Activated naive CD4-positive, alpha-beta T cell treated with anti-CD3 and anti-CD28 coated beads, Interleukin-2, amount 50 U/mL, for 24 hours (primary cell): ENCODE results near the gene NUTM2A.
"Not testable (repeated sequence)": the region's sequence is repeated elsewhere in the genome, so short reads cannot be mapped to it uniquely, and the experiment has no call there.

Experiments used
- H3K27ac Mint-ChIP-seq: one replicate; pipeline ENCODE4 v1.8.0; 2021; ENCODE audit warnings: mild to moderate bottlenecking, mixed read lengths
- H3K27me3 Mint-ChIP-seq: one replicate; pipeline ENCODE4 v1.8.0; 2021; ENCODE audit warnings: mixed read lengths
- H3K36me3 Mint-ChIP-seq: one replicate; pipeline ENCODE4 v1.8.0; 2021; ENCODE audit warnings: mixed read lengths
- H3K4me1 Mint-ChIP-seq: one replicate; pipeline ENCODE4 v1.8.0; 2021; ENCODE audit warnings: mixed read lengths
- H3K4me3 Mint-ChIP-seq: one replicate; pipeline ENCODE4 v1.8.0; 2021; ENCODE audit warnings: mild to moderate bottlenecking, mixed read lengths
- H3K9me3 Mint-ChIP-seq: one replicate; pipeline ENCODE4 v1.8.0; 2021; ENCODE audit warnings: mixed read lengths

NUTM2A gene, protein sequence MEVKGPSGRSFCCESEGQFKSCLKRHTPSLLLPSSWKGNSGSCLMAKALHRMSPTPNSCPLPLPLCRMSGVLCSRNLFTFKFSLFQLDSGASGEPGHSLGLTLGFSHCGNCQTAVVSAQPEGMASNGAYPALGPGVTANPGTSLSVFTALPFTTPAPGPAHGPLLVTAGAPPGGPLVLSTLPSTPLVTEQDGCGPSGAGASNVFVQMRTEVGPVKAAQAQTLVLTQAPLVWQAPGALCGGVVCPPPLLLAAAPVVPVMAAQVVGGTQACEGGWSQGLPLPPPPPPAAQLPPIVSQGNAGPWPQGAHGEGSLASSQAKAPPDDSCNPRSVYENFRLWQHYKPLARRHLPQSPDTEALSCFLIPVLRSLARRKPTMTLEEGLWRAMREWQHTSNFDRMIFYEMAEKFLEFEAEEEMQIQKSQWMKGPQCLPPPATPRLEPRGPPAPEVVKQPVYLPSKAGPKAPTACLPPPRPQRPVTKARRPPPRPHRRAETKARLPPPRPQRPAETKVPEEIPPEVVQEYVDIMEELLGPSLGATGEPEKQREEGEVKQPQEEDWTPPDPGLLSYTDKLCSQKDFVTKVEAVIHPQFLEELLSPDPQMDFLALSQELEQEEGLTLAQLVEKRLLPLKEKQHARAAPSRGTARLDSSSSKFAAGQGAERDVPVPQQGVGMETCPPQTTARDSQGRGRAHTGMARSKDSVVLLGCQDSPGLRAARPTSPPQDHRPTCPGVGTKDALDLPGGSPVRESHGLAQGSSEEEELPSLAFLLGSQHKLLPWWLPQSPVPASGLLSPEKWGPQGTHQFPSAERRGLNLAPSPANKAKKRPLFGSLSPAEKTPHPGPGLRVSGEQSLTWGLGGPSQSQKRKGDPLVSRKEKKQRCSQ

DNA sequence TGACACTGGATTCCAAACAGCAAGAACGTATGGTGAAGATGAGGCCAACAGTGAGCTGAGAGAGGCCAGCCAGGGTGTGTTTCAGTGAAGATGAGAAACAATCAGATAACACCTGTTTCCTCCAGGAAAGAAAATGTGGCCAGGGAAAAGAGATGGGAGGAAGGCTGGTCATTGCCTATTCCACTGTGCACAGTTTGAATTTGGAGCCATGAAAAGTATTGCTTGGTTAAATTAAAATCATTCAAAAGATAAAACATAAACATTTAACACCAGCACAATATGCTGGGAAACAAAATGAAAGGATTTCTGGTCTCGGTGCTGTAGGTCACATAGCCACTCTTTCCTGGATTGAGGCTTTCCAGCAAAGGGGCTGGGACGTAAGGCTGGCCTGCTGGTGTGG is at the start of gene NUTM2A:
TSS of gene NUTM2A (plus strand) at position 301 of the 400 bp plus-strand sequence. CDS start 383 bp downstream, outside the sequence.
- H3K9me3 Mint-ChIP-seq, H3K27ac Mint-ChIP-seq, H3K27me3 Mint-ChIP-seq, H3K4me1 Mint-ChIP-seq, H3K36me3 Mint-ChIP-seq, H3K4me3 Mint-ChIP-seq: not testable (repeated sequence)

DNA sequence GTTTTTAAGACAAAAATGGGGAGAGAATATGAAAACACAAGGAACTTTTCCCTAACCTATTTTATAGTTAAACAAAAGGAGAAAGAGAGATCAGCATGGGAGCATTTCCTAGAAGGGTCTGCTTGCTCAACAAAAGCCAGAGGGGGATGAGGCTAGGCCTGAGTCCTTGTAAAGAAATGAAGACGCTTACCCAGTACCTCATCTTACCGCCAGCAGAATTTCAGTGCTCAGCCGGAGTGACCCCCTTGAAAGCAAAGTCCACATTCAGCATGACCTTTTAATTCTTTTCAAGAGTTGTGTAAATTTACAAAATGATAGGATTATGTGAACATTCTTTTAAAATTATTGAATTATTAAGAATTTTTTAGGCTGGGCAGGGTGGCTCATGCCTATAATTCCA is 47.7 kb upstream of the NUTM2A start:
- not testable (repeated sequence) for H3K9me3 Mint-ChIP-seq, H3K4me1 Mint-ChIP-seq, H3K27me3 Mint-ChIP-seq, H3K4me3 Mint-ChIP-seq
- H3K36me3 Mint-ChIP-seq = peaks cover 11% of the 10 kb centered on the region
- H3K27ac Mint-ChIP-seq = peak overlapping the region; percentile 77

DNA sequence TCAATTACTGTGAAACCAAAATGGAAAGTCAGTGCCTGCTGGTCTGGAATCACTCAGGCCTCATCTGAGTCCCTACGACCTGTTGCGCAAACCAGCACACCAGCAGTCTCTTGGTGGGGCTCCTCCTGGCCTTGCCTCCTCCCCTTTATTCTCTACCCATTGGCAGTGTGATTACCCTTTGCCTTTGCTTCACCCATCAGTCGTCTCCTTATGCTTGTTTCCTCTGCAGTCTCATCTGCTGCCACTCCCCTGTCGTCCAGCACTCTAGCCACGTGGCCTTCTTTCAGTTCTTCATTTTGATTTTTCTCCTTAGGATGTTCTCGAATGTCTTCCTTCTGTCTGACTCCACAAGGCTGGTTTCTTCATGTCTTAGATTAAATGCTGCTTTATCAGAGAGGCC is 40.8 kb upstream of the NUTM2A start:
- H3K4me3 Mint-ChIP-seq, H3K27ac Mint-ChIP-seq, H3K9me3 Mint-ChIP-seq, H3K27me3 Mint-ChIP-seq, H3K4me1 Mint-ChIP-seq: not testable (repeated sequence)
- H3K36me3 Mint-ChIP-seq = peaks cover 43% of the 10 kb centered on the region

DNA sequence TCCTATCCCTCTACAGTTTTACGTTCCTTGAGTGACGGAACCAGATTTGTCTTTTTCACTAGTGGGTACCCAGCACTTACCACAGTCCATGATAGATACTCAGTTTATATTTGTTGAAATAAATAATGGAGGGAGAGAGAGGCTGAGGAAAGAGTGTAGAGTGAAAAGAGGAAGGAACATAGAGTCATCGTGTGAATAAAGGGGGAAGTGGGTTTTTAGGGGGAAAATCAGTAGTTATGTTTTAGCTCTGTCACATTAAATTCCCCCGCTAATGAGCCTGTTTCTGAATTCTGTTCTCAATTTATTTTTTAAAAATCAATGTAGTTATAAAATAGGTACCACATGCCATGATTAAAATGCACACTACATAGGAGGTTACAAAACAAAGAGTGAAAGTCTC is 39.2 kb upstream of the NUTM2A start:
- H3K36me3 Mint-ChIP-seq = peaks cover 40% of the 10 kb centered on the region
- H3K4me1 Mint-ChIP-seq, H3K9me3 Mint-ChIP-seq, H3K27ac Mint-ChIP-seq, H3K27me3 Mint-ChIP-seq, H3K4me3 Mint-ChIP-seq: not testable (repeated sequence)

DNA sequence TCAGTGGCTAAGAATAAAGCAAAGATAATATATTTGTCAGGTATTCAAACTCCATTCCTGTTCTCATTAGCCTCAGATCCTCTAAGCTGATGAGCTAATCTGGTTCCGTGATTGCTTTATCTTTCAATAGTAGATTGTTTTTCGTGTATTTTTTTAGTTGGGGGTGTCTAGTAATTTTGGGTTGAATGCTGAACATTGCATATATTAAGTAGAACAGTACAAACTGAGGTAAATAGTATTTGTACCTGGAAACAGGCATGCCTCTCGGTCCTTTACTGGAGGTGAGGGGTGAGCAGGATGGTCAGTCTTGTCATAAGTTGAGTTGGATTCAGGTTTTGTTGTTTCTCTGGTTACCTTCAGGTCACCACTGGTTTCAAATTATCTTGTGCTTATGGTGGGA is 37.7 kb upstream of the NUTM2A start:
- H3K4me1 Mint-ChIP-seq, H3K9me3 Mint-ChIP-seq, H3K4me3 Mint-ChIP-seq, H3K27me3 Mint-ChIP-seq, H3K27ac Mint-ChIP-seq: not testable (repeated sequence)
- H3K36me3 Mint-ChIP-seq = peaks cover 42% of the 10 kb centered on the region

DNA sequence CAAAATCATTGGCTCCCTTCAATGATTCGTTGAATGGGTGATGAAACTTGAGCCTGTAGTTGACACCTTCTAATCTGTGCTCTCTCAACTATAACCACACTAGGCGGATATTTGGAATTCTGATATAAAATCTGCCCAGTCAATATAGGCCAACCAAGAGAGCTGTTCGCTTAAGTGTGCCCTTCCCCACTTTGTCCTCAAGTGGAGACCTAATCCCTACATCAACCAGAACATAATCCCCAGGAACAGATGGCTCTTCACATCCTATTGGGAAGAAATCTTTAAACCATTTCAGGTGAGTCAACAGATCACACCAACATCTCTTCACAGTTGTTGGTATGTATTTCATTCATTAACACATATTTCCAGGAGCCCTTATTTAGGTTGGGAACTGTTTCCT is 33.4 kb upstream of the NUTM2A start:
- H3K4me1 Mint-ChIP-seq, H3K27ac Mint-ChIP-seq, H3K4me3 Mint-ChIP-seq, H3K27me3 Mint-ChIP-seq, H3K9me3 Mint-ChIP-seq: not testable (repeated sequence)
- H3K36me3 Mint-ChIP-seq = peaks cover 19% of the 10 kb centered on the region

DNA sequence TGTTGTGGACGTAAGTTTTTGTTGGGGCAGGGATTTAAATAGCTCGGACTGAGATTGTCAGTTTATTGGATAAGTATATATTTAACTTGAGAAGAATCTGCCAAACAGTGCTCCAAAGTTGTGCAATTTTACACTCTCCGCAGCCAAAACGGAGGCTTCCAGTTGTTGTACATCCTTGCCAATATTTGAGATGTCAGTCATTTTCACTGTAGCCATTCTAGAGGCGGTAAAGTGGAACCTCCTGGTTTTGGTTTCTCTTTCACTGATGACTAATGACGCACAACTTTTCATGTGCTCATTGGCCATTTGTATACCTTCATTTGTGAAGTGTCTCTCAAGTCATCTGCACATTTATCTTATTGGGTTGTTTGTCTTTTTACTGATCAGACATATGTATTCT is 24.3 kb upstream of the NUTM2A start:
- H3K36me3 Mint-ChIP-seq, H3K4me3 Mint-ChIP-seq, H3K27me3 Mint-ChIP-seq, H3K27ac Mint-ChIP-seq, H3K9me3 Mint-ChIP-seq: not testable (repeated sequence)
- H3K4me1 Mint-ChIP-seq = peaks cover 20% of the 10 kb centered on the region

DNA sequence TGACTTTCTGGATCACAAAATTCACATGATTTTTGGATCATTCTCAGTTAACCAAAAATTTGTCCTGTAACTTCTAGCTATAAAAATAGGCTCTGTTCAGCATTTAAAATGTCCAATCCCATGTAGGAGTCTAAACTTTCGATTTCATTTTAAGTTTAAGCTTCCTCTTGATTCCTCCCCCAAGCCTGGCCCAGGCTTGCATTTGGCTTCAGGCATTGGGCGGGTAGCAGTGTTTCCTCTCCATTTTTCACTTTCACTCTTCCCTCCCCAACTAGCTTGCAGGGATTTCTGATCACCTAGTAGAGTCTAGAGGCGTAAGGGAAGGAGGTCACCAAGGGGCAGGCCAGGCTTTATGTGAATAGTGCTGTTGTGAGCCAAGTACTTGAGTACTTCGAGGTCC is 20.4 kb upstream of the NUTM2A start:
- H3K36me3 Mint-ChIP-seq, H3K27me3 Mint-ChIP-seq, H3K4me3 Mint-ChIP-seq, H3K27ac Mint-ChIP-seq, H3K9me3 Mint-ChIP-seq: not testable (repeated sequence)
- peaks cover 20% of the 10 kb centered on the region for H3K4me1 Mint-ChIP-seq

DNA sequence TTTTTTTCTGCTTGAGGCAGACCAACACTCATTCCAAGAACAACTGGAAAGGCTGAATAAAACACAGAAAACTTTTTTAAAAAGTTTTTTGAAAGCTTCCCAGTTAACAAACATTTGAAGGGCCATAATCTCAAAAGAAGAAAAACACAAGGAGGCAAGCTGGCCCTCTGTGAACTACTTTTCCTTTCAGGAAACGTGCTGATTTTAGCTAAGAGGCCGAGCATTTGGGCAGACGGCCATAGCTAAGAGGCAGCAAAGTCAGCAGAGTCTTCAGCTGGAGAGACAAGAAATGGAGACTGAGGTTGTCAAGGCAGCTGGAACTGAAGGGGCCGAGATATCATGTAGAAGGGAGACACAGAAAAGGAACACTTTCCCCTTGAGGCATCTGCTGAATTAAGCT is 18.3 kb upstream of the NUTM2A start:
- H3K36me3 Mint-ChIP-seq, H3K27me3 Mint-ChIP-seq, H3K9me3 Mint-ChIP-seq, H3K4me3 Mint-ChIP-seq, H3K27ac Mint-ChIP-seq: not testable (repeated sequence)
- H3K4me1 Mint-ChIP-seq = peaks cover 15% of the 10 kb centered on the region

DNA sequence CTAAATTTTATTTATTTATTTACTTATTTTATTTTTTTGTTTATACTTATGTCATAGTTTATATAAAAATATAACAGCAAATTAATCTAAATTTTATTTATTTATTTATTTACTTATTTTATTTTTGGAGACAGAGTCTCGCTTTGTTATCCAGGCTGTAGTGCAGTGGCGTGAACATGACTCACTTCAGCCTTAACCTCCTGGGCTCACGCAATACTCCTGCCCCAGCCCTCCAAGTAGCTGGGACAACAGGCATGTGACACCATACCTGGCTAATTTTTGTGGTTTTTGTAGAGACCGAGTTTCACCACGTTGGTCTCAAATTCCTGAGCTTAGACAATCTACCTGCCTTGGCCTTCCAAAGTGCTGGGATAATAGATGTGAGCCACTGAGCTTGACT is 14.9 kb upstream of the NUTM2A start:
- H3K27me3 Mint-ChIP-seq, H3K27ac Mint-ChIP-seq, H3K36me3 Mint-ChIP-seq, H3K4me3 Mint-ChIP-seq, H3K4me1 Mint-ChIP-seq, H3K9me3 Mint-ChIP-seq: not testable (repeated sequence)

DNA sequence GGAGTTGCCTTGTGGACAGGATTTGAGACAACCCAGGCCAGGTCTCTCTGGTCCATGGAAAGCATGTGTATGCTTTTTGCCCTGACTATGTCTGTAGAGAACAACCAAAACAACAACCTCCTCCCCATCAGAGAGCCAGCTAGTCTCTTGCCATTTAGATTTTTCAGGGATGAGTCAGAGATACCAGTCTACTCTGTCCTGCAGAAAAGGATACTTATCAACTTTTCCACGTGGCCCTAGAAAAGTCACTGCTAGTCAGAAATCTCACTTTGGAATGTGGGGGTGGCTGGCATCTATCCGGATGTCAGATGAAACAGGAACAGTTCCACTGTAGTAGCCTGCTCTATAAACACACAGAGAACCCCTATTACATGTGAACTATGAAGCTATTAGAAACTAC is 13.4 kb upstream of the NUTM2A start:
- not testable (repeated sequence) for H3K27ac Mint-ChIP-seq, H3K36me3 Mint-ChIP-seq, H3K9me3 Mint-ChIP-seq, H3K4me3 Mint-ChIP-seq, H3K4me1 Mint-ChIP-seq, H3K27me3 Mint-ChIP-seq

DNA sequence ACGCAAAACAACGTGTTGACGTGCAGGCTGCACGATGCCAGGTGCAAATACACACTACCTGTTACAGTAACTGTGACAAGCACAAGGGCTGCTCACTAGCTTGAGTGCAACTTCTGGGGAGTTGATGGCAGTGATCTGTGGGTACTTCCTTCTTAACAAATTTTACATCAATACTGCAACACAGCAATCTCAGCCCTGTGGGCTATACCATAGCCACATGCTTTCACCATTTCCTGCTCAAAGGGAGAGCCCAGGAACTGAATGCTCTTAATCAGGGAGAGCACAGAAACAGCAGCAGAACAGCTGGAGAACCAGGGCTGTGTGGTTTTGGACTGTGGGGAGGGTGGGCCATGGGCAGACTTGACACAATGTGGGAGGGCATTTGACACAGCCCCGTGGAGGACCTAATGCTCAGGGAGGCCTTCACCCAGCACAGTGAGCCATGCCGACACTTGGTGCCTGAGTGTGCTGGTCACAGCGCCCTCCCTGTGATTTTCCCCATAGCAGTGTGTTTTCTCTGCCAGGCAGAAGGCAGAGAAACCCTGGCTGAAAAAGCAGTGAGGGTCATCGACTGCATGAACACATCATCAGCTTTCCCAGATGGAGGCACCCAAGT is 12.0 kb upstream of the NUTM2A start:
- H3K27ac Mint-ChIP-seq = not testable (repeated sequence)

DNA sequence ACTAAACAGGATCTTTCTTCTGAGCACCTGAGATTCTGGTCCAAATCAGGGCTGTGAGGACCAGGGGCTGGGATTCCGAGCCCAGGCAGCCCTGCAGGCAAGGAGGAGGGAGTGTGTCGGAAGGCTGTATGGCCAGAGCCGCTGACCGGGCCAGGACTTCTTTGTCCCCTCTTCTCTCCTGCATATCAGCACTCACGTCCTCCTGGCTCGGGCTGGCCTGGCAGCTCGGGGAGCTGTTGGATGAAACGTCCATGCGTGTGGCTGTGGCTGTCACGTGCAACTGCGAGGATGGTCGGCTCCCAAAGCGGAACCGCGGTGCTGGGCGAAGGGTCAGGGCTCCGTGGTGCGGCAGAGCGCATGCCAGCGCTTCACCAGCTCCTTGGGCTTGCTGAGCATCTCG is 11.4 kb upstream of the NUTM2A start:
- H3K36me3 Mint-ChIP-seq, H3K9me3 Mint-ChIP-seq, H3K4me3 Mint-ChIP-seq, H3K27me3 Mint-ChIP-seq, H3K4me1 Mint-ChIP-seq, H3K27ac Mint-ChIP-seq: not testable (repeated sequence)

More for the DNA sequence above, 12.0 kb upstream of the NUTM2A start:
- not testable (repeated sequence) for H3K27me3 Mint-ChIP-seq, H3K36me3 Mint-ChIP-seq, H3K9me3 Mint-ChIP-seq, H3K4me3 Mint-ChIP-seq, H3K4me1 Mint-ChIP-seq

DNA sequence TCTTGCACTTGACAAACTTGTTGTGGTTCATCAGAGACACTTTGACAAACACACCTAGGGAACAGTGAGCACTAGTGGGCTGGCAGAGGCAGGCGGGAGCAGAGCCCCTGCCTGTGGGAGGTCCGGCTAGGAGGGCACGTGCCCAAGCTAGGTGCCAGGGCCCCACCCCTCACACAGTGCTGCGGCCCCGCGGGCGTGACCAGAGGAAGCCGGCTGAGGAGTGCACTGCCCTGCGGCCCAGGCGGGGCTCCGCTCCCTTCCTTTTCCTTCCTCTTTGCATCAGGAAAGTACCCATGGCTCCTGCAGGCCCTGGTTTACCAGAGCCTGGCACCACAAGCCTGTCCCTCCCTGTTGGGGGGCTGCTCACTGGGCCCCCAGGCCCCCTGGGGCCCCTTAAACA is 9.1 kb upstream of the NUTM2A start:
- H3K4me1 Mint-ChIP-seq, H3K27me3 Mint-ChIP-seq, H3K27ac Mint-ChIP-seq, H3K9me3 Mint-ChIP-seq, H3K4me3 Mint-ChIP-seq, H3K36me3 Mint-ChIP-seq: not testable (repeated sequence)

DNA sequence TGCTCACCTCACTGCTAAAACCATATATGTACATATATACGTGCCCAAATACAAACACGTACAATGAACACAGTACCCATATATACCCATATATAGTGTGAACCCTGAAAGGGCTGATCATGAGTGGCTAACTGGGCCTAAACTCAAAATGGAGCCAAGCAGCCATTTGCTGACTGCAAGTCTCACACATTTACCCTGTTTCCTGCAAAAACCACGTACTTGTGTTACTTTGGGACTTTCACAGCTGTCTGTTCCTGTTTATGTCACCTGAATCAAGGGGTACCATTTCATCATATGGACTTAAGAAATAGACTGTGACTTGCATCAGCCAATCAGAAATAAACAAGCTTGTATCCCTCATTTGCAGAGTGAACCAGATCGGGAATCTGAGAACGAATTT is 5.9 kb upstream of the NUTM2A start:
- H3K36me3 Mint-ChIP-seq, H3K9me3 Mint-ChIP-seq, H3K27me3 Mint-ChIP-seq, H3K4me3 Mint-ChIP-seq, H3K27ac Mint-ChIP-seq, H3K4me1 Mint-ChIP-seq: not testable (repeated sequence)

DNA sequence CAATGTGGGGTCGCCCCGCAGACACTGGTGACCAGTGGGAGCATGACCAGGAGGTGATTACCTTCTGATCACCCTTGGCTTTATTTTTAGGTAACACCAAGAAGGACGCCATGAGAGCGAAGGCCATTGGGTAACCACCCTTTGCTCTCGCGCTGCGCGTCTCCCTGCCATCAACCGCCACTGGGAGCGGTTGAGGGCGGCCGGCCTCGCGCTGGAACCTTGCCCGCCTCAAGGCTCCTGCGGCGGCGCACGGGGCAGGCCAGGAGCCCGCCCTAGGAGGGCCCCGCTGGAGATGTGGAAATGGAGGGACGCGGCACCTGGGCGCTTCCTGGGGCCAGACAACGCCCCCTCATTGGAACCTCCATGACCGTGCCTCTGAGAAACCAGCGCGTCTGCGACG is 2.5 kb upstream of the NUTM2A start:
- not testable (repeated sequence) for H3K27me3 Mint-ChIP-seq, H3K4me3 Mint-ChIP-seq, H3K4me1 Mint-ChIP-seq, H3K36me3 Mint-ChIP-seq, H3K9me3 Mint-ChIP-seq, H3K27ac Mint-ChIP-seq
